OCI-LY7 (cell line): ENCODE data around the gene STAT5B. TPM values are rescaled to one million over a fixed set of nuclear protein-coding genes. Genes with fewer than 3 reads are reported as not detected.

Experiments
- BruUV-seq: library from RNA; stranded (reverse); fragments of 400-500 nt; replicated peaks from 2 replicates; lab custom pipeline; 2021; lab: Mats Ljungman, UMichigan
- CTCF ChIA-PET: fragments of 300-600 bp; sonication (Branson Sonifier 250); formaldehyde crosslinking; loops from one replicate; lab custom pipeline; 2022; ENCODE audit warnings: antibody characterized with exemption; ENCODE audit not compliant: unreplicated experiment; lab: Charles Lee
- POLR2A ChIA-PET: fragments of 300-600 bp; sonication (Branson Sonifier 250); formaldehyde crosslinking; loops from one replicate; lab custom pipeline; 2022; ENCODE audit warnings: antibody characterized with exemption; lab: Charles Lee
- DNase-seq: peaks from one replicate; pipeline ENCODE4 v3.0.0-alpha.2; 2015; ENCODE audit warnings: low spot score
- H2AFZ ChIP-seq: fragments of 200-600 bp; sonication (generic), shearing (Covaris generic); 2 replicates; pipeline ENCODE4 v1.6.1; 2014; ENCODE audit warnings: mild to moderate bottlenecking, antibody characterized with exemption, low read length, moderate library complexity
- H3K27ac ChIP-seq: fragments of 200-600 bp; sonication (generic); 2 replicates; pipeline ENCODE4 v1.5.1; 2014; ENCODE audit warnings: mixed run types, low read depth, mild to moderate bottlenecking, moderate library complexity, low read length, inconsistent platforms; ENCODE audit not compliant: poor library complexity, severe bottlenecking
- H3K36me3 ChIP-seq: fragments of 200-600 bp; sonication (generic); 2 replicates; pipeline ENCODE4 v1.6.1; 2014; ENCODE audit warnings: mild to moderate bottlenecking, antibody characterized with exemption, low read length, moderate library complexity, mixed read lengths; ENCODE audit not compliant: insufficient read depth
- H3K4me1 ChIP-seq: fragments of 200-600 bp; sonication (generic); 2 replicates; pipeline ENCODE4 v1.5.1; 2014; ENCODE audit warnings: mild to moderate bottlenecking, low read length; ENCODE audit not compliant: insufficient read depth, poor library complexity, severe bottlenecking
- H3K4me2 ChIP-seq: fragments of 200-600 bp; sonication (generic); 2 replicates; pipeline ENCODE4 v1.6.1; 2014; ENCODE audit warnings: mild to moderate bottlenecking, low read length
- H3K4me3 ChIP-seq: fragments of 200-600 bp; sonication (generic); 2 replicates; pipeline ENCODE4 v1.5.1; 2014; ENCODE audit warnings: mild to moderate bottlenecking, low read depth, low read length; ENCODE audit not compliant: poor library complexity, severe bottlenecking
- H3K79me2 ChIP-seq: fragments of 200-600 bp; sonication (generic); 2 replicates; pipeline ENCODE4 v1.6.1; 2016; ENCODE audit warnings: low read depth, mild to moderate bottlenecking, low read length, moderate library complexity, mixed read lengths; ENCODE audit not compliant: insufficient read depth
- H3K9me2 ChIP-seq: fragments of 200-600 bp; sonication (generic); 2 replicates; pipeline ENCODE4 v1.6.1; 2016; ENCODE audit warnings: mild to moderate bottlenecking, low read length, mixed read lengths; ENCODE audit not compliant: insufficient read depth
- H3K9me3 ChIP-seq: fragments of 200-600 bp; sonication (generic); 2 replicates; pipeline ENCODE4 v1.6.1; 2014; ENCODE audit warnings: mild to moderate bottlenecking, mixed run types, low read length, mixed read lengths
- H4K20me1 ChIP-seq: fragments of 200-600 bp; sonication (generic); 2 replicates; pipeline ENCODE4 v1.6.1; 2014; ENCODE audit warnings: mild to moderate bottlenecking, antibody characterized with exemption, low read length, moderate library complexity, mixed read lengths; ENCODE audit not compliant: insufficient read depth
- CTCF ChIP-seq: fragments of 200-600 bp; sonication (generic); conservative IDR thresholded peaks from 2 replicates; pipeline ENCODE4 v1.5.1; 2014; ENCODE audit warnings: mild to moderate bottlenecking, antibody characterized with exemption, low read length, moderate library complexity, mixed read lengths
- EZH2phosphoT487 ChIP-seq: fragments of 200-600 bp; sonication (generic); IDR thresholded peaks from 2 replicates; pipeline ENCODE4 v1.6.1; 2018; ENCODE audit warnings: low read depth, borderline replicate concordance, mild to moderate bottlenecking, mixed run types, antibody characterized with exemption, low read length, moderate library complexity, mixed read lengths
- intact Hi-C: fragments of 100-400 bp; cut with micrococcal nuclease; formaldehyde crosslinking; loops from one replicate; pipeline ENCODE4 v1.10.0; 2022; ENCODE audit not compliant: unreplicated experiment
- total RNA-seq, 2 experiments: library from RNA; depleted of rRNA in 1 of 2; stranded (reverse); fragments of >200 nt in 1 of 2; shearing (Covaris generic) in 1 of 2; gene quantifications; 2 replicates each; pipeline ENCODE4 v1.2.3, GENCODE V29; 2014 to 2022

STAT5B gene
- total RNA-seq, 2 experiments from 2014 or later: 33.3 to 46.7 TPM

GRCh38 chr17:42284566-42284965, 8.4 kb upstream of the STAT5B start:
- Histone ChIP-seq H3K4me2 (no peak overlapping the region), H3K79me2 (no peaks in the 10 kb centered on the region), H3K9me2 (no peaks in the 10 kb centered on the region), H3K4me1 (peaks cover 14% of the 10 kb centered on the region), H3K27ac (no peak overlapping the region), H4K20me1 (no peaks in the 10 kb centered on the region), H3K9me3 (no peaks in the 10 kb centered on the region), H3K4me3 (no peak overlapping the region), H2AFZ (no peak overlapping the region), H3K36me3 (no peaks in the 10 kb centered on the region)
- no peak for TF ChIP-seq EZH2phosphoT487
- TF ChIP-seq CTCF: no peak
- CTCF ChIA-PET: no interaction called here
- DNase-seq: no peak
- POLR2A ChIA-PET: interaction anchor here (0.7 to 0.9 kb wide), 2 partner anchors 151 to 204 kb away, joined by 3 read pairs; no protein-coding TSS in a partner anchor
- no TSS peak for BruUV-seq
- intact Hi-C loops: no loop called here

GRCh38 chr17:42284024-42284369, 7.8 kb upstream of the STAT5B start:
- H3K9me3 ChIP-seq: no peaks in the 10 kb centered on the region
- no peak overlapping the region for H3K4me2 ChIP-seq
- POLR2A ChIA-PET: interaction anchor here (0.7 kb wide), 1 partner anchor 204 kb away, joined by 3 read pairs; no protein-coding TSS in a partner anchor
- H3K27ac ChIP-seq: no peak overlapping the region
- no peak overlapping the region for H3K4me3 ChIP-seq
- no TSS peak for BruUV-seq
- H4K20me1 ChIP-seq: no peaks in the 10 kb centered on the region
- no peaks in the 10 kb centered on the region for H3K9me2 ChIP-seq
- no peak for DNase-seq
- CTCF ChIA-PET: no interaction called here
- no peaks in the 10 kb centered on the region for H3K79me2 ChIP-seq
- intact Hi-C loops: no loop called here
- TF ChIP-seq CTCF (no peak), EZH2phosphoT487 (no peak)
- no peak overlapping the region for H2AFZ ChIP-seq
- no peaks in the 10 kb centered on the region for H3K36me3 ChIP-seq
- peaks cover 14% of the 10 kb centered on the region for H3K4me1 ChIP-seq

GRCh38 chr17:42283241-42284023, 7.2 kb upstream of the STAT5B start:
- H3K4me3 ChIP-seq: no peak overlapping the region
- ChIA-PET POLR2A (no interaction called here), CTCF (no interaction called here)
- no peaks in the 10 kb centered on the region for H3K79me2 ChIP-seq
- H3K4me2 ChIP-seq: no peak overlapping the region
- no peaks in the 10 kb centered on the region for H3K9me2 ChIP-seq
- no peaks in the 10 kb centered on the region for H4K20me1 ChIP-seq
- no peak overlapping the region for H3K27ac ChIP-seq
- no peak overlapping the region for H2AFZ ChIP-seq
- no peaks in the 10 kb centered on the region for H3K9me3 ChIP-seq
- intact Hi-C loops: no loop called here
- no peak for TF ChIP-seq EZH2phosphoT487
- no peak for TF ChIP-seq CTCF
- peaks cover 10% of the 10 kb centered on the region for H3K4me1 ChIP-seq
- DNase-seq: no peak
- no TSS peak for BruUV-seq
- H3K36me3 ChIP-seq: no peaks in the 10 kb centered on the region
